Body of pancreas (tissue), 4 donors: ENCODE measurements around the gene ZDHHC13. TPM values are rescaled to one million over a fixed set of nuclear protein-coding genes. Genes with fewer than 3 reads are reported as not detected.

Experiments
- ATAC-seq: fragments of 150-250 bp; one replicate; pipeline ENCODE4 v1.9.1; 2016
- DNase-seq, 4 donors: peaks; one replicate each; pipeline ENCODE4 v3.0.0-alpha.2; 2019
- H3K27ac ChIP-seq, 4 donors: fragments of 200-600 bp; sonication (generic); 1 replicate in 3 of 4; 2 replicates in 1 of 4; pipeline versions ENCODE4 v1.5.1 to v1.6.1; 2016 to 2019; ENCODE audit warnings: mild to moderate bottlenecking in 1 of 4, mixed read lengths in 1 of 4, moderate library complexity in 1 of 4
- H3K27me3 ChIP-seq, 2 donors: fragments of 200-600 bp; sonication (generic); one replicate each; pipeline ENCODE4 v1.6.0; 2016; ENCODE audit warnings: mild to moderate bottlenecking in 1 of 2
- H3K36me3 ChIP-seq, 2 donors: fragments of 200-600 bp; sonication (generic); replicated peaks in 1 of 2; 2 replicates each; pipeline ENCODE4 v1.5.1; 2016; ENCODE audit warnings: low read depth in 2 of 2; ENCODE audit not compliant: insufficient read depth in 1 of 2
- H3K4me1 ChIP-seq: fragments of 200-600 bp; sonication (generic); one replicate; pipeline ENCODE4 v1.6.0; 2016
- H3K4me3 ChIP-seq, 2 donors: fragments of 200-600 bp; sonication (generic); 1 replicate in 1 of 2; 2 replicates in 1 of 2; pipeline ENCODE4 v1.5.1; 2016 to 2019
- H3K9me3 ChIP-seq, 3 donors: fragments of 200-600 bp; sonication (generic); 1 replicate in 2 of 3; 2 replicates in 1 of 3; pipeline ENCODE4 v1.5.1; 2016
- POLR2A ChIP-seq, 3 donors: fragments of 450-650 bp; IDR thresholded peaks; one replicate each; pipeline ENCODE4 v1.6.1; 2016; ENCODE audit warnings: antibody characterized with exemption in 3 of 3, mild to moderate bottlenecking in 2 of 3
- WGBS, 2 donors: methylation state at CpG; one replicate each; pipeline ENCODE4 v1.1.5; 2017; 5-methylcytosine and 5-hydroxymethylcytosine counted together
- intact Hi-C: fragments of 100-400 bp; cut with DNase I; formaldehyde crosslinking; loops from one replicate; pipeline ENCODE4 v1.15.1; 2023
- total RNA-seq, 2 donors: library from RNA; depleted of rRNA; stranded (reverse); fragments of >200 nt; gene quantifications; one replicate each; pipeline ENCODE4 v1.1.0, GENCODE V29; 2016
- TF ChIP-seq, protein P1 (sequence below), 7 experiments: fragments of 450-650 bp in 4 of 7; fragments of 200-600 bp in 3 of 7; sonication (generic) in 3 of 7; IDR thresholded peaks; one replicate each; pipeline ENCODE4 v1.5.1; 2016 to 2019; ENCODE audit warnings: antibody characterized with exemption in 7 of 7

The ZDHHC13 gene
- total RNA-seq, 2 donors from 2014 or later: 12.2 to 16.9 TPM

DNA sequence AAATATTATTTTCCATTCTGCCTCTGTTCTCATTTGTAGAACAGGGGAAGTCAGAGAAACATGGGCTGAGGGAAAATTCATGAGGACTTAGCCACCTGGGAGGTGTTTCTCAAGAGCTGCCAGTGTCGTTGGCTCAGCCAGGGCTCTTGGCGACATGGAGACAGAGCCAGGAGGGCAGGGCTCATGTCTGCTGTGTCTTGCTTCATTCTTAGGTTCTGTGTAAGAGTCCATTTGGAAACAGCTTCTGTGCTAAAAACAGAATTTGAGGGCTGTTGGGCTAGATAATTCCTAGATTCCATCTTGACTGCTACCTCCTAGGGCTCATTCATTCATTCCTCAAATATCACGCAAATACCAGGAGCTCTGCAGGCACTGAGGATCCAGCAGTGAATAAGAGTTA is 41.3 kb upstream of the ZDHHC13 start:
- intact Hi-C loops: no loop called here
- DNase-seq (peak in 2 of 4 donors; percentile 19 to 43), ATAC-seq (no peak)
- Histone ChIP-seq H3K27ac (no peak overlapping the region), H3K27me3 (no peaks in the 10 kb centered on the region), H3K4me1 (peaks cover 41% of the 10 kb centered on the region), H3K9me3 (no peaks in the 10 kb centered on the region), H3K4me3 (no peak overlapping the region), H3K36me3 (no peaks in the 10 kb centered on the region)
- no peak for TF ChIP-seq POLR2A (IDR thresholded peaks at IDR 0.05)
- TF ChIP-seq, protein P1, sequence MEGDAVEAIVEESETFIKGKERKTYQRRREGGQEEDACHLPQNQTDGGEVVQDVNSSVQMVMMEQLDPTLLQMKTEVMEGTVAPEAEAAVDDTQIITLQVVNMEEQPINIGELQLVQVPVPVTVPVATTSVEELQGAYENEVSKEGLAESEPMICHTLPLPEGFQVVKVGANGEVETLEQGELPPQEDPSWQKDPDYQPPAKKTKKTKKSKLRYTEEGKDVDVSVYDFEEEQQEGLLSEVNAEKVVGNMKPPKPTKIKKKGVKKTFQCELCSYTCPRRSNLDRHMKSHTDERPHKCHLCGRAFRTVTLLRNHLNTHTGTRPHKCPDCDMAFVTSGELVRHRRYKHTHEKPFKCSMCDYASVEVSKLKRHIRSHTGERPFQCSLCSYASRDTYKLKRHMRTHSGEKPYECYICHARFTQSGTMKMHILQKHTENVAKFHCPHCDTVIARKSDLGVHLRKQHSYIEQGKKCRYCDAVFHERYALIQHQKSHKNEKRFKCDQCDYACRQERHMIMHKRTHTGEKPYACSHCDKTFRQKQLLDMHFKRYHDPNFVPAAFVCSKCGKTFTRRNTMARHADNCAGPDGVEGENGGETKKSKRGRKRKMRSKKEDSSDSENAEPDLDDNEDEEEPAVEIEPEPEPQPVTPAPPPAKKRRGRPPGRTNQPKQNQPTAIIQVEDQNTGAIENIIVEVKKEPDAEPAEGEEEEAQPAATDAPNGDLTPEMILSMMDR (IDR thresholded peaks at IDR 0.05): no peak
- 59 to 64% methylated on average over 3 of the region's 3 CpGs for WGBS, 2 donors

DNA sequence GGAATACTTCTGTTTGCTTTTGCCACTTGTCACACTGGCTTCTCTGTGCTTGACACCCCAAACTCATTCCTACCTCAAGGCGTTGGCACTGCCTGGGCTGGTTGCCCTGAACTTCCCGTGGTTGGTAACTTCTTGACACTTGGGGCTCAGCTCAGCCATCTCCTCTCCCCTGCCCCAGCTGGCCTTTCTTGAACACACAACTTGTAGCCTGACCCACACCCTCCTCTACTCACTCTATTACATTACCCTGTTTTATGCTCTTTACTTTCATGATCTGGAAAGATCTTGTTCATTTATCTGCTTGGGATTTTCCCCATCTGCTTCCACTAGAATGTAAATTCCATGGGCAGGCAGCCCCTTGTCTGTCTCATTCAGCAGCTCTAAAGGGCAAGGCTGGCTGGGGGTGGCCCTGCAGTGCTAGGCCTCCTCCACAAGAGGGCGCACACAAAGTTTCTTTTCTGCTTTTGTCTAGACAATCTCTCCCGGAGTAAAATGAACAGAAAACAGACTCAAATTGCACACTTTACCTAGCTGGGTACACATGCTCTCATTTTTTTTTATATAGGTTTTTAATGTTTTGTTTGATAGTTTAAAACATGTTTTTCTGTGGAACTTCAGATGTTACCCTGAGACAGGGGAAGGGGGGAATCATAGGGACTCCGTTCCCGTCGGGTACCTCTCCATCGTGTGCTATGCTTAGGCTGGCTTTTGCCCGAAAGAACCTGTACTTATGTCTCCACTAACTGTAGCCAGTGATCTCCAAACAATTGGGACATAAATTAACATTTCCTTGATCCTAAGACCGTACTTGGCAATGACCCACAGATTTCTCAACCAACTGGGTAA is 40.0 kb upstream of the ZDHHC13 start:
- no peaks in the 10 kb centered on the region for H3K27me3 ChIP-seq
- no peaks in the 10 kb centered on the region for H3K9me3 ChIP-seq
- no peak for TF ChIP-seq POLR2A (IDR thresholded peaks at IDR 0.05)
- TF ChIP-seq, protein P1 (IDR thresholded peaks at IDR 0.05): peak; percentile 77 to 100 (median 84)
- 45 to 53% methylated on average over 10 of the region's 10 CpGs for WGBS, 2 donors
- DNase-seq (peak; percentile 60 to 74 (median 68)), ATAC-seq (peak; percentile 45)
- H3K4me3 ChIP-seq: no peak overlapping the region
- H3K36me3 ChIP-seq: no peaks in the 10 kb centered on the region
- intact Hi-C loops: no loop called here
- H3K4me1 ChIP-seq: peaks cover 47% of the 10 kb centered on the region
- H3K27ac ChIP-seq: no peak overlapping the region

DNA sequence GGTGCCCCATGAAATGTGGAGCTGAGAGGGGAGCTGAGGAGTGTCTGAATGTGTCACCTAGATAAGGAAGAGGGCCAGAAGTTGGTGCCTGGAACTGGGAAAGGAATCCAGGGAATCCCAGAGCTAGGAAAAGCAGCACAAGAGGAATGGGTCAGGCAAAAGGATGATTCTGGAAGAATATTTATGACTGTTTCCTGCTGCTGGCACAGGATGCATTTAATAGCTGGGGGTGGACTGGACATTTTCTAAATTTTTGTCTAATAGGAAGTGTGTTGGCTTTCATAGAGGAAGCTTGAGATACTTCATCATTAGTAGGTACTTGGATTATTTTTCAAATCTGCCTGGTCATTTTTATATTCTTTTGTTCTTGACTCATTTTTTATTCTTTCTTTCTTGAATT is 39.0 kb upstream of the ZDHHC13 start:
- intact Hi-C loops: no loop called here
- no peak for DNase-seq
- no peaks in the 10 kb centered on the region for H3K36me3 ChIP-seq
- no peaks in the 10 kb centered on the region for H3K9me3 ChIP-seq
- no peak overlapping the region for H3K27ac ChIP-seq
- no peak for ATAC-seq
- H3K4me3 ChIP-seq: no peak overlapping the region
- TF ChIP-seq, protein P1 (IDR thresholded peaks at IDR 0.05): no peak
- TF ChIP-seq POLR2A (IDR thresholded peaks at IDR 0.05): no peak
- H3K27me3 ChIP-seq: no peaks in the 10 kb centered on the region
- peaks cover 47% of the 10 kb centered on the region for H3K4me1 ChIP-seq

DNA sequence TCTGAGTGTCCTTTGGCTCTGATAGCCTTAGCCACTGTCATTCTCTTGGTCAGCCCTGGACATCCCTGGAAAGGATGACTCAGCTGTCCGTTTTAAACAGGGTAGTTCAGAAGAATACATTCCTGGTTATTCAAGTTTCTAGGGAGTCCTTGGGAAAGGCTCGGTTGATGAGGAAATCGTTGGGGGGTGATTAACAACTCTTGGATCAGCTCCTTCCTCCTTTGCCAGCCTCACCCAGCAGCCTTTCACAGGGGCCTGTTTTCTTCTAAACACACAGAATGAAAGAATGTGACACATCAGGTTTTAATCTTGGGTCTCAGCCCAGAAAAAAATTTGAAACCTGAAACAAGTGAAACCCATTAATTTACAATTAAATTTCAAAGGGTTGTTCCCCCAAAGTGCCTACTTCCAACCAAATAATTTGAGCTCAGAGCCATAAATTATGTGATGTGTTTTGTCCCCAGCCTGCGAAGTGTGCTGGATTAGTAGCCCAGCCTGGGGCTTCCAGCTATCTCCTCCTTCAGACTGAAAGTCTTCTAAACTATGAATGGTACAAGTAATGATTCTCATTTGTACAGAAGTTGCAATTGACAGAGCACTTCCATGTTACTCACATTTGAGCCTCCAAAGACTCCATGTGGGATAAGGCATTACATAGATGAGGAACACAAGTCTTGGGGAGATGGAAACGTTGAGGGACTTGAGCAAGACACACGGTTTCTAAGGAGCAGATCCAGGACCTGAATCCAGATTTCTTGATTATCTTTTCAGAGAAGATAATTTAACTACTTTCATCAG is 37.1 kb upstream of the ZDHHC13 start:
- no peaks in the 10 kb centered on the region for H3K9me3 ChIP-seq
- no peak for TF ChIP-seq POLR2A (IDR thresholded peaks at IDR 0.05)
- TF ChIP-seq, protein P1 (IDR thresholded peaks at IDR 0.05): no peak
- intact Hi-C loops: no loop called here
- peak overlapping the region; percentile 56 to 85 (median 72) for H3K27ac ChIP-seq
- WGBS, 2 donors: 41 to 42% methylated on average over 6 of the region's 6 CpGs
- H3K27me3 ChIP-seq: no peaks in the 10 kb centered on the region
- peaks cover 32% of the 10 kb centered on the region for H3K4me1 ChIP-seq
- no peak overlapping the region for H3K4me3 ChIP-seq
- peak; percentile 76 for ATAC-seq
- peak; percentile 39 to 69 (median 57) for DNase-seq
- H3K36me3 ChIP-seq: no peaks in the 10 kb centered on the region
